HG03159 (cell line): ENCODE data around the gene CYB5R3.
"Not testable (repeated sequence)": the region's sequence is repeated elsewhere in the genome, so short reads cannot be mapped to it uniquely, and the experiment has no call there.

Experiments
- ATAC-seq: cut with Tn5 transposase; IDR thresholded peaks from one replicate; pipeline ENCODE4 v1.9.1; 2021; ENCODE audit warnings: mild to moderate bottlenecking, moderate library complexity; ENCODE audit not compliant: unreplicated experiment

CYB5R3 gene

GRCh38 chr22:42575996-42576574 is 73.1 kb downstream of the CYB5R3 start:
- ATAC-seq: not testable (repeated sequence)

GRCh38 chr22:42574468-42574867 is 74.7 kb downstream of the CYB5R3 start:
- not testable (repeated sequence) for ATAC-seq

GRCh38 chr22:42574046-42574445 is 75.1 kb downstream of the CYB5R3 start:
- ATAC-seq: not testable (repeated sequence)

- ATAC-seq: not testable (repeated sequence)
Observed at GRCh38 chr22:42571068-42571467, 78.1 kb downstream of the CYB5R3 start.

GRCh38 chr22:42570580-42570979 is 78.6 kb downstream of the CYB5R3 start:
- not testable (repeated sequence) for ATAC-seq

GRCh38 chr22:42567950-42568349 is 81.2 kb downstream of the CYB5R3 start:
- not testable (repeated sequence) for ATAC-seq
